GM12878 (cell line): ENCODE results near the gene DHDH. TPM values are rescaled to one million over a fixed set of nuclear protein-coding genes. Genes with fewer than 3 reads are reported as not detected.

ENCODE experiments used
- ATAC-seq: fragments of 200-7000 bp; cut with Tn5 transposase; 3 replicates; pipeline ENCODE4 v1.9.1; 2020; ENCODE audit warnings: mild to moderate bottlenecking, moderate library complexity
- BruUV-seq: library from RNA; stranded (reverse); fragments of 400-500 nt; replicated peaks from 2 replicates; lab custom pipeline; 2021; lab: Mats Ljungman, UMichigan
- CTCF ChIA-PET: fragments of 300-600 bp; sonication (Branson Sonifier 250); formaldehyde crosslinking; extraction: SDS; loops from one replicate; lab custom pipeline; 2021; ENCODE audit warnings: inconsistent platforms; lab: Yijun Ruan, JAX
- POLR2A ChIA-PET: fragments of 350-600 bp; formaldehyde crosslinking; extraction: SDS; loops from one replicate; lab custom pipeline; 2021; ENCODE audit warnings: inconsistent platforms; lab: Charles Lee
- RAD21 ChIA-PET: fragments of 300-600 bp; sonication (Branson Sonifier 250); formaldehyde crosslinking; loops from one replicate; lab custom pipeline; 2023; ENCODE audit warnings: antibody characterized with exemption; ENCODE audit not compliant: unreplicated experiment; lab: Charles Lee
- SMC1A ChIA-PET: fragments of 300-600 bp; sonication (Branson Sonifier 250); formaldehyde crosslinking; loops from one replicate; lab custom pipeline; 2023; ENCODE audit not compliant: unreplicated experiment, uncharacterized antibody; lab: Charles Lee
- DNase-seq: peaks from one replicate; pipeline ENCODE4 v3.0.0-alpha.2; 2011; ENCODE audit warnings: low read depth, low spot score
- FAIRE-seq: peaks from 3 replicates; lab custom pipeline; 2011; peaks lifted over from hg19 to GRCh38; lab: Jason Lieb, UNC
- H2AFZ ChIP-seq: 2 replicates; pipeline ENCODE4 v1.6.0; 2011; ENCODE audit warnings: low read depth, low read length, control low read depth; ENCODE audit not compliant: control insufficient read depth
- H3K27ac ChIP-seq: 2 replicates; pipeline ENCODE4 v1.5.1; 2011; ENCODE audit warnings: control low read depth; ENCODE audit not compliant: control insufficient read depth, insufficient read depth
- H3K27me3 ChIP-seq, 2 experiments: replicated peaks in 1 of 2; 2 replicates each; pipeline versions ENCODE4 v1.6.0 to v1.6.1; 2011; ENCODE audit warnings: low read length in 1 of 2; ENCODE audit not compliant: control insufficient read depth in 2 of 2, insufficient read depth in 2 of 2
- H3K36me3 ChIP-seq, 2 experiments: 2 replicates each; pipeline ENCODE4 v1.5.1; 2011; ENCODE audit warnings: low read length in 1 of 2; ENCODE audit not compliant: control insufficient read depth in 2 of 2, insufficient read depth in 2 of 2
- H3K4me1 ChIP-seq: 2 replicates; pipeline ENCODE4 v1.6.1; 2011; ENCODE audit warnings: mild to moderate bottlenecking, low read length, moderate library complexity, mixed read lengths; ENCODE audit not compliant: control insufficient read depth, insufficient read depth
- H3K4me2 ChIP-seq: 2 replicates; pipeline ENCODE4 v1.6.0; 2011; ENCODE audit warnings: control low read depth; ENCODE audit not compliant: control insufficient read depth, insufficient read depth
- H3K4me3 ChIP-seq: fragments of 200-600 bp; sonication (generic); 2 replicates; pipeline ENCODE4 v1.5.1; 2016
- H3K79me2 ChIP-seq: 2 replicates; pipeline ENCODE4 v1.6.0; 2011; ENCODE audit warnings: low read length; ENCODE audit not compliant: control insufficient read depth, insufficient read depth
- H3K9ac ChIP-seq: 2 replicates; pipeline ENCODE4 v1.8.0; 2011; ENCODE audit warnings: low read length, control low read depth, mixed read lengths; ENCODE audit not compliant: control insufficient read depth, insufficient read depth
- H3K9me3 ChIP-seq: replicated peaks from 3 replicates; pipeline ENCODE4 v1.5.1; 2011; ENCODE audit warnings: mild to moderate bottlenecking, low read length; ENCODE audit not compliant: control insufficient read depth, insufficient read depth
- H4K20me1 ChIP-seq: 2 replicates; pipeline ENCODE4 v1.6.0; 2011; ENCODE audit not compliant: control insufficient read depth, insufficient read depth
- CBFB ChIP-seq: IDR thresholded peaks from 2 replicates; pipeline ENCODE4 v1.6.1; 2016; ENCODE audit warnings: antibody characterized with exemption, low read depth
- MXI1 ChIP-seq: fragments of 150-350 bp; IDR thresholded peaks from 2 replicates; pipeline ENCODE4 v1.6.1; 2011; ENCODE audit warnings: low read depth, mild to moderate bottlenecking, inconsistent platforms, low read length, improper control_type of control experiment
- RFX5 ChIP-seq: IDR thresholded peaks from 2 replicates; pipeline ENCODE4 v1.6.1; 2011; ENCODE audit warnings: low read depth, low read length, improper control_type of control experiment
- RUNX3 ChIP-seq: IDR thresholded peaks from 2 replicates; pipeline ENCODE4 v1.6.1; 2012; ENCODE audit warnings: low read length, inconsistent platforms
- SPI1 ChIP-seq: IDR thresholded peaks from 2 replicates; pipeline ENCODE4 v1.6.1; 2011; ENCODE audit warnings: low read depth, mild to moderate bottlenecking, low read length, moderate library complexity, borderline replicate concordance; ENCODE audit not compliant: insufficient read depth
- WRNIP1 ChIP-seq: IDR thresholded peaks from 2 replicates; pipeline ENCODE4 v1.6.1; 2011; ENCODE audit warnings: low read depth, low read length, improper control_type of control experiment, borderline replicate concordance
- WGBS: methylation state at CpG from one replicate; pipeline ENCODE4 v1.1.6; 2016; ENCODE audit warnings: low lambda C conversion rate; ENCODE audit not compliant: insufficient replicate concordance, insufficient coverage; ENCODE audit errors: missing lambda C conversion rate; 5-methylcytosine and 5-hydroxymethylcytosine counted together
- in situ Hi-C: fragments of 300-500 bp; cut with MboI; formaldehyde crosslinking; loops from 9 replicates; pipeline ENCODE4 v1.14.3; 2018; ENCODE audit warnings: mixed read lengths
- intact Hi-C: fragments of 100-400 bp; cut with micrococcal nuclease; formaldehyde crosslinking; loops from one replicate; pipeline ENCODE4 v1.14.2; 2022; ENCODE audit not compliant: unreplicated experiment
- polyA plus RNA-seq, 11 experiments: library from polyadenylated mRNA; depleted of rRNA in 4 of 11; unstranded in 6 of 11; stranded (reverse) in 5 of 11; fragments of >200 nt; fragmentation: Nextera tagmentation in 4 of 11; fragmentation: Illumina TruSeq in 1 of 11; extraction: Ambion mirVana in 4 of 11; extraction: Trizol in 1 of 11; gene quantifications; 1 replicate in 1 of 11; 2 replicates in 10 of 11; pipeline versions ENCODE4 v1.2.1 to v1.2.3, GENCODE V29; 2011 to 2016; ENCODE audit warnings: inconsistent platforms in 2 of 11, missing spikeins in 2 of 11, low read depth in 1 of 11
- total RNA-seq, 4 experiments: library from RNA; depleted of rRNA in 3 of 4; stranded (reverse); fragments of >200 nt in 3 of 4; fragmentation: Illumina TruSeq in 1 of 4; extraction: Trizol in 1 of 4; gene quantifications; 2 replicates each; pipeline versions ENCODE4 v1.2.1 to v1.2.3, GENCODE V29; 2013 to 2021
- TF ChIP-seq, protein P1 (sequence below): fragments of 450-650 bp; IDR thresholded peaks from 2 replicates; pipeline ENCODE4 v1.6.1; 2017; ENCODE audit warnings: mild to moderate bottlenecking
- TF ChIP-seq, protein P2 (sequence below): fragments of 450-650 bp; formaldehyde crosslinking; IDR thresholded peaks from 2 replicates; pipeline ENCODE4 v1.4.0; 2022; ENCODE audit warnings: mild to moderate bottlenecking, moderate library complexity
- TF ChIP-seq, protein P3 (sequence below): fragments of 450-650 bp; IDR thresholded peaks from 2 replicates; pipeline ENCODE4 v1.6.1; 2017; ENCODE audit warnings: low read depth, mild to moderate bottlenecking, moderate library complexity

The DHDH gene
- total and polyA plus RNA-seq, 10 of the 15 experiments (the other 5 are each of a cell fraction or from before 2014, with no cell fraction given): 0.13 to 0.21 (median 0.15) TPM; not detected in 7

DNA sequence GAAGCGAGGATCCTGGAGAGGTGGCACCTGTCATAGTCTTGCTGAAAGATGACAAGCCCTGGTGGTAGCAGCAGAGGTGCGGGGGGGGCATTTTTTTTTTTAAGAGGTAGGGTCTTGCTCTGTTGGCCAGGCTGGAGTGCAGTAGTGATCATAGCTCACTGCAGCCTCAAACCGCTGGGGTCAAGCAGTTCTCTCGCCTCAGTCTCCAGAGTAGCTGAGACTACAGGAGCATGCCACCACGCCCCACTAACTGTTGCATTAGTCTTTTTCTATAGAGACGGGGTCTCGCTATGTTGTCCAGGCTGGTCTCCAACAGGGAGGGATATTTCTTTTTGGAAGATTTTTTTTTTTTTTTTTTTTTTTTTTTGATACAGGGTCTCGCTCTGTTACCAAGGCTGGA is 24.5 kb downstream of the DHDH start:
- RAD21 ChIA-PET: no interaction called here
- Histone ChIP-seq H3K9ac (no peak overlapping the region), H3K27me3 (no peaks in the 10 kb centered on the region), H3K4me1 (peaks cover 16% of the 10 kb centered on the region), H2AFZ (no peak overlapping the region), H3K4me3 (no peak overlapping the region), H3K79me2 (peaks cover 23% of the 10 kb centered on the region), H3K27ac (no peak overlapping the region), H3K36me3 (no peaks in the 10 kb centered on the region; a peak in 1 of 4 replicates), H4K20me1 (no peaks in the 10 kb centered on the region), H3K9me3 (no peaks in the 10 kb centered on the region), H3K4me2 (no peak overlapping the region)
- WGBS: 97% methylated on average over 8 of the region's 8 CpGs
- no peak for TF ChIP-seq WRNIP1
- no peak for TF ChIP-seq MXI1
- no peak for TF ChIP-seq SPI1
- TF ChIP-seq CBFB: no peak
- TF ChIP-seq RFX5: no peak
- TF ChIP-seq, protein P1, sequence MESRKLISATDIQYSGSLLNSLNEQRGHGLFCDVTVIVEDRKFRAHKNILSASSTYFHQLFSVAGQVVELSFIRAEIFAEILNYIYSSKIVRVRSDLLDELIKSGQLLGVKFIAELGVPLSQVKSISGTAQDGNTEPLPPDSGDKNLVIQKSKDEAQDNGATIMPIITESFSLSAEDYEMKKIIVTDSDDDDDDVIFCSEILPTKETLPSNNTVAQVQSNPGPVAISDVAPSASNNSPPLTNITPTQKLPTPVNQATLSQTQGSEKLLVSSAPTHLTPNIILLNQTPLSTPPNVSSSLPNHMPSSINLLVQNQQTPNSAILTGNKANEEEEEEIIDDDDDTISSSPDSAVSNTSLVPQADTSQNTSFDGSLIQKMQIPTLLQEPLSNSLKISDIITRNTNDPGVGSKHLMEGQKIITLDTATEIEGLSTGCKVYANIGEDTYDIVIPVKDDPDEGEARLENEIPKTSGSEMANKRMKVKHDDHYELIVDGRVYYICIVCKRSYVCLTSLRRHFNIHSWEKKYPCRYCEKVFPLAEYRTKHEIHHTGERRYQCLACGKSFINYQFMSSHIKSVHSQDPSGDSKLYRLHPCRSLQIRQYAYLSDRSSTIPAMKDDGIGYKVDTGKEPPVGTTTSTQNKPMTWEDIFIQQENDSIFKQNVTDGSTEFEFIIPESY: no peak
- TF ChIP-seq, protein P2, sequence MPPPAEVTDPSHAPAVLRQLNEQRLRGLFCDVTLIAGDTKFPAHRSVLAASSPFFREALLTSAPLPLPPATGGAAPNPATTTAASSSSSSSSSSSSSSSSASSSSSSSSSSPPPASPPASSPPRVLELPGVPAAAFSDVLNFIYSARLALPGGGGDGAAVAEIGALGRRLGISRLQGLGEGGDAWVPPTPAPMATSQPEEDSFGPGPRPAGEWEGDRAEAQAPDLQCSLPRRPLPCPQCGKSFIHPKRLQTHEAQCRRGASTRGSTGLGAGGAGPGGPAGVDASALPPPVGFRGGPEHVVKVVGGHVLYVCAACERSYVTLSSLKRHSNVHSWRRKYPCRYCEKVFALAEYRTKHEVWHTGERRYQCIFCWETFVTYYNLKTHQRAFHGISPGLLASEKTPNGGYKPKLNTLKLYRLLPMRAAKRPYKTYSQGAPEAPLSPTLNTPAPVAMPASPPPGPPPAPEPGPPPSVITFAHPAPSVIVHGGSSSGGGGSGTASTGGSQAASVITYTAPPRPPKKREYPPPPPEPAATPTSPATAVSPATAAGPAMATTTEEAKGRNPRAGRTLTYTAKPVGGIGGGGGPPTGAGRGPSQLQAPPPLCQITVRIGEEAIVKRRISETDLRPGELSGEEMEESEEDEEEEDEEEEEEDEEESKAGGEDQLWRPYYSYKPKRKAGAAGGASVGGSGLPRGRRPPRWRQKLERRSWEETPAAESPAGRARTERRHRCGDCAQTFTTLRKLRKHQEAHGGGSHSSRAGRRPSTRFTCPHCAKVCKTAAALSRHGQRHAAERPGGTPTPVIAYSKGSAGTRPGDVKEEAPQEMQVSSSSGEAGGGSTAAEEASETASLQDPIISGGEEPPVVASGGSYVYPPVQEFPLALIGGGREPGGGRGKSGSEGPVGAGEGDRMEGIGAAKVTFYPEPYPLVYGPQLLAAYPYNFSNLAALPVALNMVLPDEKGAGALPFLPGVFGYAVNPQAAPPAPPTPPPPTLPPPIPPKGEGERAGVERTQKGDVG (CRISPR knock-in tag): no peak
- TF ChIP-seq, protein P3, sequence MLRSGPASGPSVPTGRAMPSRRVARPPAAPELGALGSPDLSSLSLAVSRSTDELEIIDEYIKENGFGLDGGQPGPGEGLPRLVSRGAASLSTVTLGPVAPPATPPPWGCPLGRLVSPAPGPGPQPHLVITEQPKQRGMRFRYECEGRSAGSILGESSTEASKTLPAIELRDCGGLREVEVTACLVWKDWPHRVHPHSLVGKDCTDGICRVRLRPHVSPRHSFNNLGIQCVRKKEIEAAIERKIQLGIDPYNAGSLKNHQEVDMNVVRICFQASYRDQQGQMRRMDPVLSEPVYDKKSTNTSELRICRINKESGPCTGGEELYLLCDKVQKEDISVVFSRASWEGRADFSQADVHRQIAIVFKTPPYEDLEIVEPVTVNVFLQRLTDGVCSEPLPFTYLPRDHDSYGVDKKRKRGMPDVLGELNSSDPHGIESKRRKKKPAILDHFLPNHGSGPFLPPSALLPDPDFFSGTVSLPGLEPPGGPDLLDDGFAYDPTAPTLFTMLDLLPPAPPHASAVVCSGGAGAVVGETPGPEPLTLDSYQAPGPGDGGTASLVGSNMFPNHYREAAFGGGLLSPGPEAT: no peak
- no peak for TF ChIP-seq RUNX3
- intact Hi-C loops: no loop called here
- POLR2A ChIA-PET: interaction anchor here (0.6 to 0.7 kb wide), 2 partner anchors 568 to 718 kb away, joined by 4 to 7 read pairs; no protein-coding TSS in a partner anchor
- ATAC-seq: no peak
- SMC1A ChIA-PET: interaction anchor here (2.1 kb wide), 1 partner anchor 57 kb away, joined by 5 read pairs; the partner anchor contains the start of gene NUCB1
- DNase-seq: no peak
- in situ Hi-C loops: no loop called here
- no peak for FAIRE-seq
- BruUV-seq: no TSS peak
- CTCF ChIA-PET: interaction anchor here (0.6 kb wide), 1 partner anchor 707 kb away, joined by 3 read pairs; no protein-coding TSS in a partner anchor
